ENCODE measurements around the gene IFIT2.
A peak's percentile ranks its signal among the peaks of the same experiment; 100 is the strongest.

Gene IFIT2

DNA sequence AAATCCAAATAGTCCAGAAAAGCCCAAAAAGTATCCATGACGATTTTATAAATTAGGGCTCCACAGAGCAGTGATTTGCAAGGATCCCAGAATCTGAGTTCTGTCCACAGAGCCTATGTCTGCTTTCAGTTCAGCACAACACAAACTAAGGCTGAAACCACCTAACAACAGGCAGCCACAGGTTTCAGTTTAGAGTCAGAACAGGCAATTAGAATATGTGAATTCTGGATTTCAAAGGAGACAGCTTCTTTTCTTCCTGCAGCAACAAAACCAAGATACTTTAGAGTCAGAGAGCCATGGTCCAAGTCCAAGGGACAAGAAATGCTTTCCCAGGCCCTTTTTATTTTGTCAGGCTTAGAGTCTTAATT is 49.5 kb downstream of the IFIT2 start:
- H3K4me3 ChIP-seq (ENCODE audit: extremely low read depth, insufficient read depth, low read length, poor library complexity, severe bottlenecking), result no peak overlapping the region
- H3K4me1 ChIP-seq (ENCODE audit: control insufficient read depth, insufficient read depth, low read length, poor library complexity, severe bottlenecking), result peaks cover 22% of the 10 kb centered on the region
- WGBS, 2 experiments (ENCODE audit: insufficient coverage in 2 of 2), result 60 to 91% methylated on average over 1 of the region's 1 CpG
- H3K27ac ChIP-seq (ENCODE audit: low read depth, low read length, severe bottlenecking), result peak overlapping the region; percentile 90
- H3K36me3 ChIP-seq (ENCODE audit: control insufficient read depth, insufficient read depth, low read length), result no peaks in the 10 kb centered on the region
- no peaks in the 10 kb centered on the region for H3K9me3 ChIP-seq (ENCODE audit: control insufficient read depth, low read length)

DNA sequence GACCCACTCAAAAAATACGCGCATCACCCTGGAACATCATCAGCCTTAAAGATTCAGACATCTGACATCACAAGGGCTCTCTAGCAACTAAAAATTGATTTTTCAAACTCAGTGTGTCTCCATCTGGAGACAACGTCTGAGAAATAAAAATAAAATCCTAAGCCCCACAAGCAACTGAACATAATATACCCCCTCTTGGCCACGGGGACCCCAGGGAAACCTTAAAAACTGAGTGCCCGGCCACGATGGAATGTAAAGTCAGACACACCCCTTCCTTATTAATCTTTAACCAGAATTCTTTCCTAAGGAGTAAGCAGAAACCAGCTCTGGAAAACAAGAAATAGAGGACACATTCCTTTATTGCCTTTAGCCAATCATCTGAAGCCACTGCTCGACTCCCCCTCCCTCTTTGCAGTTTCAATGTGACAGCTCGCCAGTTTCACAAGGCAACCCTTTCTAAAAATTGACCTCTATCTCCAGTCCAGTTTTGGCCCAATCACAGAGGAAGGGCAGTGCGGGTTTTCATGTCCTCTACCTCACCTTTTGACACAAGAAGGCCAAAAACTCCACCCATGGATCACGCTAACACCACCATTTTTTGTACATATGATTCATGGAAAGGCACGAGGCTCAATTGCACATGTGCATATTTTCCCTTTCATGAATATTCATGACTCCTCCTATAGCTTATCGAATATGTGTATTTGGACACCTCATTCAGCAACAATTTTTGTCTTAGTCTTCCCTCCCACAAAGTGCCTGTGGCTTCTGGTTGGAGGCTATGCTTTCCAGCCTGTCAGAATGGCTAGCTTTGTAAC is 50.1 kb downstream of the IFIT2 start:
- peak overlapping the region; percentile 90 for H3K27ac ChIP-seq (ENCODE audit: low read depth, low read length, severe bottlenecking)
- peaks cover 22% of the 10 kb centered on the region for H3K4me1 ChIP-seq (ENCODE audit: control insufficient read depth, insufficient read depth, low read length, poor library complexity, severe bottlenecking)
- H3K9me3 ChIP-seq (ENCODE audit: control insufficient read depth, low read length), result no peaks in the 10 kb centered on the region
- H3K36me3 ChIP-seq (ENCODE audit: control insufficient read depth, insufficient read depth, low read length), result no peaks in the 10 kb centered on the region
- 81 to 82% methylated on average over 10 to 12 of the region's 12 CpGs for WGBS, 2 experiments (ENCODE audit: insufficient coverage in 2 of 2)
- H3K4me3 ChIP-seq (ENCODE audit: extremely low read depth, insufficient read depth, low read length, poor library complexity, severe bottlenecking), result no peak overlapping the region

DNA sequence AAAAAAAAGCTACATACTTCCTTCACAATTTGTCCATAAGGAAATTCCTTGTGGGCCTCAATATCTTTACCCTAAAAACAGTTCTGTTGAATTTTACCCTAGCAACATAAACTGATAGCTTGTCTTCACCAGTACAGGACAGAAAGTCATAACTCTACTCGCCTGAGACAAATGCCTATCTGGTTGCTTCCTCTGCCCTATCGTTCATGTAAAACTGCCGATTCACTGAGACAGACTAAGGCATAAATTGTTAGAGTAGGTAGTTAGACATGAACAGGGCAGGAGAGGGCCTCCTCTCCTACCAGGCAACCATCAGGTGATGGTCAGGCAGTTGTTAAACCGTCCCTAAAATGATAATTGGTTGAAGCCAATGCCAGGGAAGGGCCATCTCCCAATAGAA is 51.0 kb downstream of the IFIT2 start:
- peaks cover 22% of the 10 kb centered on the region for H3K4me1 ChIP-seq (ENCODE audit: control insufficient read depth, insufficient read depth, low read length, poor library complexity, severe bottlenecking)
- H3K4me3 ChIP-seq (ENCODE audit: extremely low read depth, insufficient read depth, low read length, poor library complexity, severe bottlenecking), result no peak overlapping the region
- H3K36me3 ChIP-seq (ENCODE audit: control insufficient read depth, insufficient read depth, low read length), result no peaks in the 10 kb centered on the region
- peak overlapping the region; percentile 18 for H3K27ac ChIP-seq (ENCODE audit: low read depth, low read length, severe bottlenecking)
- WGBS, 2 experiments (ENCODE audit: insufficient coverage in 2 of 2), result 94 to 96% methylated on average over 3 of the region's 4 CpGs
- no peaks in the 10 kb centered on the region for H3K9me3 ChIP-seq (ENCODE audit: control insufficient read depth, low read length)

DNA sequence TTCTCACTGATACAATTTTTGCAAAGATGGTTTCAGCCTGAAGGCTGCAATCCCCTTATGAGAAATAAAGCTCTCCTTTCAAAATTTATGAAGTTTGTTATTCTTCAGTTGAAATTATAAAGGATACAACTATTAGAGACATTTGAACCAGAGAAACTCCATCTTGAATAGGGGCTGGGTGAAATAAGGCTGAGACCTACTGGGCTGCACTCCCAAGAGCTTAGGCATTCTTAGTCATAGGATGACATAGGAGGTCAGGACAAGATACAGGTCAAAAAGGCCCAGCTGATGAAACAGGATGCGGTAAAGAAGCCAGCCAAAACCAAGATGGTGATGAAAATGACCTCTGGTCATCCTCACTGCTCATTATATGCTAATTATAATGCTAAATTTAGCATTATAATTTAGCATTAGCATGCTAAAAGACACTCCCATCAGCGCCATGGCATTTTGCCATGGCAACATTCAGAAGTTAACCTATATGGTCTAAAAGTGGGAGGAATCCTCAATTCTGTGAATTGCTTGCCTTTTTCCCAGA is 53.6 kb downstream of the IFIT2 start:
- no CpG with 5 or more reads among the region's 2 CpGs for WGBS, 2 experiments (ENCODE audit: insufficient coverage in 2 of 2)
- H3K4me3 ChIP-seq (ENCODE audit: extremely low read depth, insufficient read depth, low read length, poor library complexity, severe bottlenecking), result no peak overlapping the region
- H3K9me3 ChIP-seq (ENCODE audit: control insufficient read depth, low read length), result no peaks in the 10 kb centered on the region
- H3K36me3 ChIP-seq (ENCODE audit: control insufficient read depth, insufficient read depth, low read length), result no peaks in the 10 kb centered on the region
- H3K27ac ChIP-seq (ENCODE audit: low read depth, low read length, severe bottlenecking), result no peak overlapping the region
- peaks cover 22% of the 10 kb centered on the region for H3K4me1 ChIP-seq (ENCODE audit: control insufficient read depth, insufficient read depth, low read length, poor library complexity, severe bottlenecking)

DNA sequence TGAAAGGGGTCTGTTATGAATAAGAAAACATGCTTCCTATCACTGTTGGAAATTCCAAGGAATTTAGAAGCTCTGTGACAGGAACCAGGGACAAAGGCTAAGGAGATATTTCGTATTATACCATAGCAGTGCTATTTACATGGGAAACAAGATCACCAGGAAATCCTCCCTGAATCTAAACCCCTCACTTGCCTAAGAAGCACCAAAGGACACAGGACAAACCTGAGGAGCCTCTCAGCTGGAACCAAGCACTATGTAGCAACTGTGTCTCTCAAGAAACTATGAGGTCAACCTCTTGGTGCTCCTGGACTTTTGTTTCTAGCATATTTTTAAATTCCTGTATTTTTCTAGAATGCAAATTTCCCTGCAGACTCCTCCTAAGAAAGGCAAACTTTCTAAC is 55.2 kb downstream of the IFIT2 start:
- Histone ChIP-seq H3K36me3 (ENCODE audit: control insufficient read depth, insufficient read depth, low read length) (no peaks in the 10 kb centered on the region), H3K4me1 (ENCODE audit: control insufficient read depth, insufficient read depth, low read length, poor library complexity, severe bottlenecking) (peaks cover 10% of the 10 kb centered on the region), H3K27ac (ENCODE audit: low read depth, low read length, severe bottlenecking) (no peak overlapping the region), H3K9me3 (ENCODE audit: control insufficient read depth, low read length) (no peaks in the 10 kb centered on the region), H3K4me3 (ENCODE audit: extremely low read depth, insufficient read depth, low read length, poor library complexity, severe bottlenecking) (no peak overlapping the region)
- WGBS, 2 experiments (ENCODE audit: insufficient coverage in 2 of 2), result 88% methylated on average over 1 of the region's 1 CpG; no CpG with 5 or more reads in 1 of the 2 experiments

DNA sequence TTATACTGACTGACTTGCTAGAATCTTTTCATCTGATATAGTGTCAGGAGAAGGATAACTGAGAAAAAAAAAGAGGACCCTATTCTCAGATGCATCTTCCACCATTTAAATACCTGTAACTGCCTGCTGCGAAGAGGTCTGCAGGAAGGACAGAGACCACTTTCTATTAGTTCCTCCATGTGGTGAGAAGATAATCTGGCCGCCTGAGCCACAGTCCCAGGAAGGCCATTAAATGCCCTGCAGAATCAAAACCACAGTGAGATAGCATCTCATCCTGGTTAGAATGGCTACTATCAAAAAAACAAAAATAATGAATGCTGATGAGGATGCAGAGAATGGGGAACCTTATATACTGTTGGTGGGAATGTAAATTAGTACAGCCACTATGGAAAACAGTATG is 56.1 kb downstream of the IFIT2 start:
- H3K9me3 ChIP-seq (ENCODE audit: control insufficient read depth, low read length), result no peaks in the 10 kb centered on the region
- H3K36me3 ChIP-seq (ENCODE audit: control insufficient read depth, insufficient read depth, low read length), result no peaks in the 10 kb centered on the region
- WGBS, 2 experiments (ENCODE audit: insufficient coverage in 2 of 2), result no CpG with 5 or more reads among the region's 2 CpGs
- H3K4me3 ChIP-seq (ENCODE audit: extremely low read depth, insufficient read depth, low read length, poor library complexity, severe bottlenecking), result no peak overlapping the region
- no peak overlapping the region for H3K27ac ChIP-seq (ENCODE audit: low read depth, low read length, severe bottlenecking)
- H3K4me1 ChIP-seq (ENCODE audit: control insufficient read depth, insufficient read depth, low read length, poor library complexity, severe bottlenecking), result peaks cover 4% of the 10 kb centered on the region
